ENCODE data around the gene DRD3. TPM values are rescaled to one million over a fixed set of nuclear protein-coding genes. Genes with fewer than 3 reads are reported as not detected.

Gene DRD3
- polyA plus RNA-seq, 1 of the 3 experiments (the other 2 are of a cell fraction): not detected

DNA sequence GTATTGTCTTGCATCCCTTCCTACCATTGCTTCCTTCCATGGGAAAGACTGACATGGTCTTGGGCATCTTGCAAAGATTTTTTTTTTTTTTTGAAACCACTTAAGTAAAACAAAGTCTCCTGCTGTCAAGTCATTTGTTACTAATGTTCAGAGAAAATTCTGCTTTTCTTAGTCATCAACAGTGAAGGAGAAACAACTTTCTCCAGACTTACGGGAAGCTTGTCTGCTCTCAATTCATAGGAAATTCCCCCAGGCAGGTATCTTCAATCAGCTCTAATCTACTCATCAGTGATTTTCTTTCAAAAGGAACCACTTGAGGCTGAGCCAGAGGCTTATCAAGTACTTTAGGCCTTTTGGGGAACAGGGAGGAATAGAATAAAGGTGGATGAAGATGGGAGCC lies 15.9 kb upstream of the DRD3 start:
- no peaks in the 10 kb centered on the region for H3K79me2 ChIP-seq (ENCODE audit: insufficient read depth)
- no peaks in the 10 kb centered on the region; the same call in 1 of the 2 replicates for H3K27me3 ChIP-seq (ENCODE audit: insufficient read depth)
- H3K4me2 ChIP-seq: no peak overlapping the region
- TF ChIP-seq MXI1 (IDR thresholded peaks at IDR 0.05; ENCODE audit: low read depth, low read length) (no peak), TEAD4 (IDR thresholded peaks at IDR 0.05; ENCODE audit: borderline replicate concordance, insufficient read depth) (no peak), FOXJ3 (CRISPR knock-in tag; IDR thresholded peaks at IDR 0.05) (no peak), NRF1 (IDR thresholded peaks at IDR 0.05; ENCODE audit: low read depth, low read length) (no peak), ELF1 (IDR thresholded peaks at IDR 0.05) (no peak), EZH2phosphoT487 (IDR thresholded peaks at IDR 0.05; ENCODE audit: borderline replicate concordance, low read depth) (no peak), EP300 (IDR thresholded peaks at IDR 0.05; ENCODE audit: borderline replicate concordance in 1 of 2, low read depth in 1 of 2, low read length in 1 of 2) (no peak), RAD21 (IDR thresholded peaks at IDR 0.05; ENCODE audit: low read length) (no peak), MEF2A (IDR thresholded peaks at IDR 0.05; ENCODE audit: borderline replicate concordance, low read depth) (no peak), SIN3A (IDR thresholded peaks at IDR 0.05; ENCODE audit: borderline replicate concordance, low read depth, low read length) (no peak), TCF12 (IDR thresholded peaks at IDR 0.05) (no peak), RCOR1 (IDR thresholded peaks at IDR 0.05; ENCODE audit: low read length) (no peak), CHD2 (IDR thresholded peaks at IDR 0.05; ENCODE audit: low read length, partially characterized antibody) (no peak), YY1 (IDR thresholded peaks at IDR 0.05; ENCODE audit: low read depth) (no peak)
- TF ChIP-seq, protein P1, sequence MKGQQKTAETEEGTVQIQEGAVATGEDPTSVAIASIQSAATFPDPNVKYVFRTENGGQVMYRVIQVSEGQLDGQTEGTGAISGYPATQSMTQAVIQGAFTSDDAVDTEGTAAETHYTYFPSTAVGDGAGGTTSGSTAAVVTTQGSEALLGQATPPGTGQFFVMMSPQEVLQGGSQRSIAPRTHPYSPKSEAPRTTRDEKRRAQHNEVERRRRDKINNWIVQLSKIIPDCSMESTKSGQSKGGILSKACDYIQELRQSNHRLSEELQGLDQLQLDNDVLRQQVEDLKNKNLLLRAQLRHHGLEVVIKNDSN (IDR thresholded peaks at IDR 0.05; ENCODE audit: borderline replicate concordance, low read depth): no peak
- TF ChIP-seq, protein P2, sequence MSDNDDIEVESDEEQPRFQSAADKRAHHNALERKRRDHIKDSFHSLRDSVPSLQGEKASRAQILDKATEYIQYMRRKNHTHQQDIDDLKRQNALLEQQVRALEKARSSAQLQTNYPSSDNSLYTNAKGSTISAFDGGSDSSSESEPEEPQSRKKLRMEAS (IDR thresholded peaks at IDR 0.05; ENCODE audit: low read depth): no peak
- TF ChIP-seq, protein P3, sequence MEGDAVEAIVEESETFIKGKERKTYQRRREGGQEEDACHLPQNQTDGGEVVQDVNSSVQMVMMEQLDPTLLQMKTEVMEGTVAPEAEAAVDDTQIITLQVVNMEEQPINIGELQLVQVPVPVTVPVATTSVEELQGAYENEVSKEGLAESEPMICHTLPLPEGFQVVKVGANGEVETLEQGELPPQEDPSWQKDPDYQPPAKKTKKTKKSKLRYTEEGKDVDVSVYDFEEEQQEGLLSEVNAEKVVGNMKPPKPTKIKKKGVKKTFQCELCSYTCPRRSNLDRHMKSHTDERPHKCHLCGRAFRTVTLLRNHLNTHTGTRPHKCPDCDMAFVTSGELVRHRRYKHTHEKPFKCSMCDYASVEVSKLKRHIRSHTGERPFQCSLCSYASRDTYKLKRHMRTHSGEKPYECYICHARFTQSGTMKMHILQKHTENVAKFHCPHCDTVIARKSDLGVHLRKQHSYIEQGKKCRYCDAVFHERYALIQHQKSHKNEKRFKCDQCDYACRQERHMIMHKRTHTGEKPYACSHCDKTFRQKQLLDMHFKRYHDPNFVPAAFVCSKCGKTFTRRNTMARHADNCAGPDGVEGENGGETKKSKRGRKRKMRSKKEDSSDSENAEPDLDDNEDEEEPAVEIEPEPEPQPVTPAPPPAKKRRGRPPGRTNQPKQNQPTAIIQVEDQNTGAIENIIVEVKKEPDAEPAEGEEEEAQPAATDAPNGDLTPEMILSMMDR (IDR thresholded peaks at IDR 0.05): no peak
- no peaks in the 10 kb centered on the region for H3K36me3 ChIP-seq (replicated peaks in 1 of 2; ENCODE audit: control insufficient read depth in 1 of 2, insufficient read depth in 2 of 2, low read length in 1 of 2)
- H4K20me1 ChIP-seq (ENCODE audit: insufficient read depth): no peaks in the 10 kb centered on the region
- POLR2A ChIA-PET: no interaction called here
- H3K9me3 ChIP-seq: no peaks in the 10 kb centered on the region
- CTCF ChIA-PET: interaction anchor here (0.5 to 1.5 kb wide), 2 partner anchors 15 to 35 kb away, joined by 3 to 5 read pairs; no protein-coding TSS in a partner anchor
- H3K9ac ChIP-seq: no peak overlapping the region
- no peak overlapping the region for H3K27ac ChIP-seq (ENCODE audit: low read depth in 2 of 2, low read length in 1 of 2)
- no peaks in the 10 kb centered on the region for H3F3A ChIP-seq (replicated peaks; ENCODE audit: insufficient read depth)
- 69% methylated on average over 1 of the region's 1 CpG for WGBS (ENCODE audit: low lambda C conversion rate)
- H3K4me3 ChIP-seq (ENCODE audit: low read depth in 2 of 2, low read length in 1 of 2): no peak overlapping the region
- no peaks in the 10 kb centered on the region for H3K9me2 ChIP-seq
- no peaks in the 10 kb centered on the region for H3K4me1 ChIP-seq (ENCODE audit: control insufficient read depth in 1 of 2, insufficient read depth in 2 of 2, low read depth in 1 of 2, low read length in 1 of 2)
- no peak for DNase-seq
- no peak overlapping the region for H2AFZ ChIP-seq (ENCODE audit: low read depth)

DNA sequence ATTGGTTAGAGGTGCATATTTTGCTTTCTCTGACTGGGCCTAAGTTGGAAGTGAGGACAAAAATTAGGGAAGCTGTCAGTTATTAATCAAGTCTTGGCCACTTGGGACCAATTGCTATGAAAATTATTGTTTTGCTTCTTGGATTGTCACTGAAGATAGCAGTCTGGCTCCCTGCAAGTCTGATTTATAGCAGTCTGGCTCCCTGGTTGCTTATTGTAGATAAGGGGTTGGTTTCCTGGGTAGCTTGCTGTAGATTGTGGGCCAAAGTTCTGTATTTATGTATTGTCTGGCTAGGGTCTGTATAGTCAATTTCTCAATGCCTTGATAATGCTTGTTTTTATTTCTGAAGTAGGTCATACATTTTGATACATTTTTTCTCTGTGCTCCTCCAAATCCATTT lies 13.3 kb upstream of the DRD3 start:
- Histone ChIP-seq H3K4me2 (no peak overlapping the region), H3K9me2 (no peaks in the 10 kb centered on the region), H3K4me1 (ENCODE audit: control insufficient read depth in 1 of 2, insufficient read depth in 2 of 2, low read depth in 1 of 2, low read length in 1 of 2) (no peaks in the 10 kb centered on the region), H3K9me3 (no peaks in the 10 kb centered on the region), H2AFZ (ENCODE audit: low read depth) (no peak overlapping the region), H3K27me3 (ENCODE audit: insufficient read depth) (no peaks in the 10 kb centered on the region), H3K9ac (no peak overlapping the region), H4K20me1 (ENCODE audit: insufficient read depth) (no peaks in the 10 kb centered on the region), H3K79me2 (ENCODE audit: insufficient read depth) (no peaks in the 10 kb centered on the region), H3F3A (replicated peaks; ENCODE audit: insufficient read depth) (no peaks in the 10 kb centered on the region), H3K36me3 (replicated peaks in 1 of 2; ENCODE audit: control insufficient read depth in 1 of 2, insufficient read depth in 2 of 2, low read length in 1 of 2) (no peaks in the 10 kb centered on the region), H3K27ac (ENCODE audit: low read depth in 2 of 2, low read length in 1 of 2) (no peak overlapping the region), H3K4me3 (ENCODE audit: low read depth in 2 of 2, low read length in 1 of 2) (no peak overlapping the region)
- POLR2A ChIA-PET: no interaction called here
- CTCF ChIA-PET: interaction anchor here (1.0 to 1.5 kb wide), 2 partner anchors 12 to 39 kb away, joined by 3 to 6 read pairs; no protein-coding TSS in a partner anchor
- no peak for DNase-seq
- TF ChIP-seq NFIC (IDR thresholded peaks at IDR 0.05; ENCODE audit: borderline replicate concordance) (no peak), GATA2 (CRISPR knock-in tag; IDR thresholded peaks at IDR 0.05) (no peak), TCF12 (IDR thresholded peaks at IDR 0.05) (no peak), RAD21 (IDR thresholded peaks at IDR 0.05; ENCODE audit: low read length) (no peak), CHD2 (IDR thresholded peaks at IDR 0.05; ENCODE audit: low read length, partially characterized antibody) (no peak)
- TF ChIP-seq, protein P4, sequence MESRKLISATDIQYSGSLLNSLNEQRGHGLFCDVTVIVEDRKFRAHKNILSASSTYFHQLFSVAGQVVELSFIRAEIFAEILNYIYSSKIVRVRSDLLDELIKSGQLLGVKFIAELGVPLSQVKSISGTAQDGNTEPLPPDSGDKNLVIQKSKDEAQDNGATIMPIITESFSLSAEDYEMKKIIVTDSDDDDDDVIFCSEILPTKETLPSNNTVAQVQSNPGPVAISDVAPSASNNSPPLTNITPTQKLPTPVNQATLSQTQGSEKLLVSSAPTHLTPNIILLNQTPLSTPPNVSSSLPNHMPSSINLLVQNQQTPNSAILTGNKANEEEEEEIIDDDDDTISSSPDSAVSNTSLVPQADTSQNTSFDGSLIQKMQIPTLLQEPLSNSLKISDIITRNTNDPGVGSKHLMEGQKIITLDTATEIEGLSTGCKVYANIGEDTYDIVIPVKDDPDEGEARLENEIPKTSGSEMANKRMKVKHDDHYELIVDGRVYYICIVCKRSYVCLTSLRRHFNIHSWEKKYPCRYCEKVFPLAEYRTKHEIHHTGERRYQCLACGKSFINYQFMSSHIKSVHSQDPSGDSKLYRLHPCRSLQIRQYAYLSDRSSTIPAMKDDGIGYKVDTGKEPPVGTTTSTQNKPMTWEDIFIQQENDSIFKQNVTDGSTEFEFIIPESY (IDR thresholded peaks at IDR 0.05; ENCODE audit: borderline replicate concordance, low read depth): no peak
- TF ChIP-seq, protein P5, sequence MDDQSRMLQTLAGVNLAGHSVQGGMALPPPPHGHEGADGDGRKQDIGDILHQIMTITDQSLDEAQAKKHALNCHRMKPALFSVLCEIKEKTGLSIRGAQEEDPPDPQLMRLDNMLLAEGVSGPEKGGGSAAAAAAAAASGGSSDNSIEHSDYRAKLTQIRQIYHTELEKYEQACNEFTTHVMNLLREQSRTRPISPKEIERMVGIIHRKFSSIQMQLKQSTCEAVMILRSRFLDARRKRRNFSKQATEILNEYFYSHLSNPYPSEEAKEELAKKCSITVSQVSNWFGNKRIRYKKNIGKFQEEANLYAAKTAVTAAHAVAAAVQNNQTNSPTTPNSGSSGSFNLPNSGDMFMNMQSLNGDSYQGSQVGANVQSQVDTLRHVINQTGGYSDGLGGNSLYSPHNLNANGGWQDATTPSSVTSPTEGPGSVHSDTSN (IDR thresholded peaks at IDR 0.05): no peak

Measured in SK-N-SH (cell line).